ENCODE results near the gene CCR5.

- TF ChIP-seq CTCF (IDR thresholded peaks at IDR 0.05) (no peak), POLR2A (IDR thresholded peaks at IDR 0.05) (no peak)
Measured at GRCh38 chr3:46334741-46335478, 35.8 kb upstream of the CCR5 start.
